Thyroid gland (tissue), 4 donors: ENCODE results near the gene ST6GALNAC2. TPM values are rescaled to one million over a fixed set of nuclear protein-coding genes. Genes with fewer than 3 reads are reported as not detected.

ENCODE experiments used
- DNase-seq, 2 donors: peaks; one replicate each; pipeline ENCODE4 v3.0.0-alpha.2; 2019
- H3K27ac ChIP-seq, 3 donors: fragments of 200-600 bp; sonication (generic); 1 replicate in 2 of 3; 2 replicates in 1 of 3; pipeline ENCODE4 v1.5.1; 2016 to 2019; ENCODE audit warnings: mild to moderate bottlenecking in 1 of 3, moderate library complexity in 1 of 3
- H3K27me3 ChIP-seq: fragments of 200-600 bp; sonication (generic); one replicate; pipeline ENCODE4 v1.5.1; 2019
- H3K36me3 ChIP-seq, 2 donors: fragments of 200-600 bp; sonication (generic); one replicate each; pipeline ENCODE4 v1.5.1; 2016 to 2019
- H3K4me1 ChIP-seq, 2 donors: fragments of 200-600 bp; sonication (generic); one replicate each; pipeline ENCODE4 v1.5.1; 2017 to 2019
- H3K4me3 ChIP-seq, 3 donors: fragments of 200-600 bp; sonication (generic); replicated peaks in 1 of 3; 1 replicate in 2 of 3; 2 replicates in 1 of 3; pipeline ENCODE4 v1.5.1; 2016; ENCODE audit warnings: mild to moderate bottlenecking in 1 of 3
- H3K9me3 ChIP-seq: fragments of 200-600 bp; sonication (generic); one replicate; pipeline ENCODE4 v1.5.1; 2017
- POLR2A ChIP-seq, 2 donors: fragments of 450-650 bp; IDR thresholded peaks; one replicate each; pipeline ENCODE4 v1.6.1; 2017; ENCODE audit warnings: antibody characterized with exemption in 2 of 2, mild to moderate bottlenecking in 2 of 2, moderate library complexity in 1 of 2
- WGBS, 2 donors: methylation state at CpG; one replicate each; pipeline ENCODE4 v1.1.5; 2017; 5-methylcytosine and 5-hydroxymethylcytosine counted together
- intact Hi-C: fragments of 100-400 bp; cut with DNase I; formaldehyde crosslinking; loops from one replicate; pipeline ENCODE4 v1.15.1; 2023
- total RNA-seq, 4 donors: library from RNA; depleted of rRNA; stranded (reverse); fragments of >200 nt; gene quantifications; one replicate each; pipeline ENCODE4 v1.2.3, GENCODE V29; 2016
- TF ChIP-seq, protein P1 (sequence below), 6 experiments: fragments of 200-600 bp in 3 of 6; fragments of 450-650 bp in 3 of 6; sonication (generic) in 3 of 6; IDR thresholded peaks; one replicate each; pipeline ENCODE4 v1.5.1; 2016 to 2019; ENCODE audit warnings: antibody characterized with exemption in 6 of 6, mild to moderate bottlenecking in 2 of 6, inconsistent platforms in 1 of 6, moderate library complexity in 1 of 6

ST6GALNAC2 gene
- total RNA-seq, 4 donors from 2014 or later = 32.7 to 65.4 (median 42.6) TPM

DNA sequence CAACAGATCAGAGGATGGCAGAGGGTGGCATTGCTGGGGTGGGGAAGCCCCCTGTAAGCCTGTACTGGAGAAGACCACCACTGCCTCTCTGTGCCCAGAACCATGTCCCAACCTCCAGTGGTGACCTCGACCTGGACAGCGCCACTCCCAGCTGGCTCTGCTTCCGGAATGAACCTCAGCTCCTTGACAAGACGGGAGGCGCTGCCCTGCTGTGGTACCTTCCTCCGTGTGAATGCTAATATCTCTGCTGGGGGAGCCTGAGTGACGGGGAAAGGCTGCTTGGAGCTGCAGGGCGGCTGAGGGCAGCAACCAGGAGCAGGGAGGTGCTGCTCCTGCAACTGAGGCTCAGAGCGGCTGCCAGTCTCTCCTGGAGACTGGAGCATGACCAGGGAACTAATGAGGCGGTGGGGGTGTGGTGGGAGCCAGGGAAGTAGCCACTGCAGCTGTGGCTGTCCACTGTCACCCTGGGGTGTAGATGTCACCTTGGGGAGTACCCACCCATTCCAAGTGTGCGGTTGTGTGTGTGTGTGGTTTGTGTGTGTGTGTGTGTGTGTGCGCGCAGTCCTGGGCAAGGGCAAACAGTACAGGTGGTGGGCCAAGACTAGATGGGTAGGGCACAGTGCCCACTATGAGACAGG lies 39.6 kb downstream of the ST6GALNAC2 start:
- no peak overlapping the region for H3K4me3 ChIP-seq
- DNase-seq = no peak
- H3K27ac ChIP-seq = no peak overlapping the region
- no peaks in the 10 kb centered on the region for H3K9me3 ChIP-seq
- H3K27me3 ChIP-seq = no peaks in the 10 kb centered on the region
- no peaks in the 10 kb centered on the region for H3K36me3 ChIP-seq
- H3K4me1 ChIP-seq = peaks cover 16 to 31% of the 10 kb centered on the region in 2 donors
- TF ChIP-seq POLR2A (IDR thresholded peaks at IDR 0.05) = no peak
- TF ChIP-seq, protein P1, sequence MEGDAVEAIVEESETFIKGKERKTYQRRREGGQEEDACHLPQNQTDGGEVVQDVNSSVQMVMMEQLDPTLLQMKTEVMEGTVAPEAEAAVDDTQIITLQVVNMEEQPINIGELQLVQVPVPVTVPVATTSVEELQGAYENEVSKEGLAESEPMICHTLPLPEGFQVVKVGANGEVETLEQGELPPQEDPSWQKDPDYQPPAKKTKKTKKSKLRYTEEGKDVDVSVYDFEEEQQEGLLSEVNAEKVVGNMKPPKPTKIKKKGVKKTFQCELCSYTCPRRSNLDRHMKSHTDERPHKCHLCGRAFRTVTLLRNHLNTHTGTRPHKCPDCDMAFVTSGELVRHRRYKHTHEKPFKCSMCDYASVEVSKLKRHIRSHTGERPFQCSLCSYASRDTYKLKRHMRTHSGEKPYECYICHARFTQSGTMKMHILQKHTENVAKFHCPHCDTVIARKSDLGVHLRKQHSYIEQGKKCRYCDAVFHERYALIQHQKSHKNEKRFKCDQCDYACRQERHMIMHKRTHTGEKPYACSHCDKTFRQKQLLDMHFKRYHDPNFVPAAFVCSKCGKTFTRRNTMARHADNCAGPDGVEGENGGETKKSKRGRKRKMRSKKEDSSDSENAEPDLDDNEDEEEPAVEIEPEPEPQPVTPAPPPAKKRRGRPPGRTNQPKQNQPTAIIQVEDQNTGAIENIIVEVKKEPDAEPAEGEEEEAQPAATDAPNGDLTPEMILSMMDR (IDR thresholded peaks at IDR 0.05) = no peak
- intact Hi-C loops = no loop called here
- whole genome bisulfite sequencing, 2 donors = 76 to 81% methylated on average over 8 to 11 of the region's 13 CpGs

GRCh38 chr17:76544546-76545365 lies 40.9 kb downstream of the ST6GALNAC2 start:
- peak overlapping the region in 1 of 3 donors; percentile 61 for H3K27ac ChIP-seq
- WGBS, 2 donors = 69 to 75% methylated on average over 20 to 22 of the region's 24 CpGs
- no peak for DNase-seq
- H3K9me3 ChIP-seq = no peaks in the 10 kb centered on the region
- no peak for TF ChIP-seq POLR2A (IDR thresholded peaks at IDR 0.05)
- TF ChIP-seq, protein P1 (IDR thresholded peaks at IDR 0.05) = no peak
- no peaks in the 10 kb centered on the region for H3K27me3 ChIP-seq
- H3K4me1 ChIP-seq = peaks cover 16 to 41% of the 10 kb centered on the region in 2 donors
- H3K36me3 ChIP-seq = no peaks in the 10 kb centered on the region
- no peak overlapping the region for H3K4me3 ChIP-seq
- intact Hi-C loops = no loop called here

DNA sequence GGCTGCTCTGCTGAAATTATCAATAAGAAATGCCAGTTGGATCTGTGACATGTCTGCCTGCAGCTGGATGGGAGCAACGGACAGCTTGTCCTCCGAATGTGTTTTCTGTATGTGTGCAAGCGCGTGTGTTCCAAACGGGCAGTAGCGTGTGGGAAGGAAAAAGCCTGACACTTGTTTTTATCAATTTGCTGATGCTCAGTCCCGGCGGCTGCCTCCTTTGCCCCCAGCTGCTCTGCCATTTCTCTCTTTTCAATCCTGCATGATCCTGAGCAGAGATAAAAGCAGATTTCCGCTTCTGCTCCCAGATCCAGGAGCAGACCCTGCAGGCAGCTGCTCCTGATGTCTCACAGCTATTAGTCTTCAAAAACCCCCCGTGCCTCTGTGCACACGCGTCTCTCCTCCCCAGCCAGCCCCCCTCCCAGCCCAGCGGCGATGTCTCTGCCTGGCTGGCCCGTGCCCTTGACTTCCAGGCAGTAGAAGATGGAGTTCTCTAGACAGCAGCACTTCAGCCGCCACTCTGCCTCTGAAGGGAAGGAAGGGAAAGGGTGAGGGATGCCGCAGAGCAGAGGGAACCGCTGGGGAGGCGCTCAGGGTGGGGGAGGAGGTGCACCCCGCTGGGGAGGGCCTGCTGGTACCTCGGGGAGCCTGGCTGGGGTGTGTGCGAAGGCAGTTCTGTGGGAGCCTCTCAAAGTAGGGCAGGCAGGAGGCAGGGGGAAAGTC lies 41.7 kb downstream of the ST6GALNAC2 start:
- Histone ChIP-seq H3K27me3 (no peaks in the 10 kb centered on the region), H3K9me3 (no peaks in the 10 kb centered on the region), H3K27ac (peak overlapping the region in 1 of 3 donors; percentile 61), H3K36me3 (no peaks in the 10 kb centered on the region), H3K4me1 (peaks cover 16 to 48% of the 10 kb centered on the region in 2 donors), H3K4me3 (no peak overlapping the region)
- intact Hi-C loops = loop anchor here (2.0 kb wide), 1 partner anchor 21 kb away; no protein-coding TSS in a partner anchor
- TF ChIP-seq, protein P1 (IDR thresholded peaks at IDR 0.05) = no peak
- no peak for TF ChIP-seq POLR2A (IDR thresholded peaks at IDR 0.05)
- DNase-seq = no peak
- 55 to 65% methylated on average over 21 to 22 of the region's 22 CpGs for WGBS, 2 donors

DNA sequence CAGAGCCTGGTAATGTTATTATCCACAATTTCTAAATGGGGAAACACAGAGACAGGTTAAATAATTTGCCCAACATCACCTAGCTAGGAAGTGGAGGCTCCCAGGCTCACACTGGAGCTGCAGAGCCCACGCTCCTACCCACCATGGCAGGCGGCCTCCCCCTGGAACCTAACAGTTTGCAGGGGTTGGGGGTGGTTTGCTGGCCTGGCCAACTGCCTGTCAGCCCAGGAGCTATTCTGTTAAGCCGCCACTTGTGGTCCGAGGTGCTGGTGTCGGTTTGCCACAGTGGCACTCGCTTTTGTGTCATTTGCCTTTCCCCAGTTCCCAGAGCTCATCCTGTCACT lies 42.2 kb downstream of the ST6GALNAC2 start:
- Histone ChIP-seq H3K4me1 (peaks cover 20 to 53% of the 10 kb centered on the region in 2 donors), H3K27ac (no peak overlapping the region), H3K4me3 (no peak overlapping the region), H3K36me3 (no peaks in the 10 kb centered on the region), H3K9me3 (no peaks in the 10 kb centered on the region), H3K27me3 (no peaks in the 10 kb centered on the region)
- TF ChIP-seq, protein P1 (IDR thresholded peaks at IDR 0.05) = no peak
- no peak for TF ChIP-seq POLR2A (IDR thresholded peaks at IDR 0.05)
- intact Hi-C loops = loop anchor here (2.0 kb wide), 1 partner anchor 21 kb away; no protein-coding TSS in a partner anchor
- no peak for DNase-seq
- 91 to 94% methylated on average over 3 to 6 of the region's 6 CpGs for WGBS, 2 donors
